Fibroblast of pulmonary artery (primary cell): Measurements from ENCODE around the gene BANP.

Experiments used
- DNase-seq: peaks from one replicate; pipeline ENCODE4 v3.0.0-alpha.2; 2010; ENCODE audit warnings: low read depth
- H3K4me3 ChIP-seq: replicated peaks from 2 replicates; pipeline ENCODE4 v1.5.1; 2011; ENCODE audit warnings: low read depth, mild to moderate bottlenecking, control low read depth, low read length, moderate library complexity
- TF ChIP-seq, protein P1 (sequence below): IDR thresholded peaks from 2 replicates; pipeline ENCODE4 v1.5.1; 2011; ENCODE audit warnings: mild to moderate bottlenecking, control low read depth, low read length, inconsistent platforms; ENCODE audit errors: missing control alignments

The BANP gene

DNA sequence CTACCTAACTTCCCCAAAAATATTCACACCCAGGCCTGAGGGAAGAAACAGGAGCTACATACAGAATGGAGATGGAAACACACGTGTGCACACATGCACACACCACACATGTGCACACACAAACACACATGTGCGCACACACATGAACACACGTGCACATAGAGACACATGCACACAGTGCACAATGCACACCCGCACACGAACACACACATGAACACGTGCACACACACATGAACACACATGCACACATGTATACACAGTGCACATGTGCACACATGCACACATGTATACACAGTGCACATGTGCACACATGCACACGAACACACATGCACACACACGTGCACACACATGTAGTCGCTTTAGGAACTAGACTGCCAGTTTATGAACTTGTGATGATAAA lies 33.7 kb upstream of the BANP start:
- no peak for DNase-seq
- no peak overlapping the region for H3K4me3 ChIP-seq
- TF ChIP-seq, protein P1, sequence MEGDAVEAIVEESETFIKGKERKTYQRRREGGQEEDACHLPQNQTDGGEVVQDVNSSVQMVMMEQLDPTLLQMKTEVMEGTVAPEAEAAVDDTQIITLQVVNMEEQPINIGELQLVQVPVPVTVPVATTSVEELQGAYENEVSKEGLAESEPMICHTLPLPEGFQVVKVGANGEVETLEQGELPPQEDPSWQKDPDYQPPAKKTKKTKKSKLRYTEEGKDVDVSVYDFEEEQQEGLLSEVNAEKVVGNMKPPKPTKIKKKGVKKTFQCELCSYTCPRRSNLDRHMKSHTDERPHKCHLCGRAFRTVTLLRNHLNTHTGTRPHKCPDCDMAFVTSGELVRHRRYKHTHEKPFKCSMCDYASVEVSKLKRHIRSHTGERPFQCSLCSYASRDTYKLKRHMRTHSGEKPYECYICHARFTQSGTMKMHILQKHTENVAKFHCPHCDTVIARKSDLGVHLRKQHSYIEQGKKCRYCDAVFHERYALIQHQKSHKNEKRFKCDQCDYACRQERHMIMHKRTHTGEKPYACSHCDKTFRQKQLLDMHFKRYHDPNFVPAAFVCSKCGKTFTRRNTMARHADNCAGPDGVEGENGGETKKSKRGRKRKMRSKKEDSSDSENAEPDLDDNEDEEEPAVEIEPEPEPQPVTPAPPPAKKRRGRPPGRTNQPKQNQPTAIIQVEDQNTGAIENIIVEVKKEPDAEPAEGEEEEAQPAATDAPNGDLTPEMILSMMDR: no peak

DNA sequence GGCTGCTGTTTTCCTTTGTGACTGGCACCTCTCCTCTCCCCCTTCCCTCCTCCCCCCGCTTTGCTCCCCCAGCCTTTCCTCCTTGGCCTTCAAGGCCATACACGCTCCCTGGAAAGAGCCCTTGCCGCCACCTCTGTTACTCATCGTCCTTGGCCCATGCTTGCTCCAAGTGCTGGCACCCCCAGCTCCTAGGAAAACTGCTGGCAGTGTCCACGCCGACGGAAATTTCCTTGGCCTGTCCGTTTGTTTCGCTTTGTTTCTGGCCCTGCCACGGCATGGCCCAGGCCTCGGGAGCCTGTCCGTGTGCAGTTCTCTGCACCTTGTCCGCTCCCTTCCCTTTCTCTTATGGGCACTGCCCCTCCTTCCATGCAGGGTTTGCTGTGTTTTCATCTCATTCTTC lies 32.9 kb upstream of the BANP start:
- TF ChIP-seq, protein P1: no peak
- no peak for DNase-seq
- H3K4me3 ChIP-seq: no peak overlapping the region

DNA sequence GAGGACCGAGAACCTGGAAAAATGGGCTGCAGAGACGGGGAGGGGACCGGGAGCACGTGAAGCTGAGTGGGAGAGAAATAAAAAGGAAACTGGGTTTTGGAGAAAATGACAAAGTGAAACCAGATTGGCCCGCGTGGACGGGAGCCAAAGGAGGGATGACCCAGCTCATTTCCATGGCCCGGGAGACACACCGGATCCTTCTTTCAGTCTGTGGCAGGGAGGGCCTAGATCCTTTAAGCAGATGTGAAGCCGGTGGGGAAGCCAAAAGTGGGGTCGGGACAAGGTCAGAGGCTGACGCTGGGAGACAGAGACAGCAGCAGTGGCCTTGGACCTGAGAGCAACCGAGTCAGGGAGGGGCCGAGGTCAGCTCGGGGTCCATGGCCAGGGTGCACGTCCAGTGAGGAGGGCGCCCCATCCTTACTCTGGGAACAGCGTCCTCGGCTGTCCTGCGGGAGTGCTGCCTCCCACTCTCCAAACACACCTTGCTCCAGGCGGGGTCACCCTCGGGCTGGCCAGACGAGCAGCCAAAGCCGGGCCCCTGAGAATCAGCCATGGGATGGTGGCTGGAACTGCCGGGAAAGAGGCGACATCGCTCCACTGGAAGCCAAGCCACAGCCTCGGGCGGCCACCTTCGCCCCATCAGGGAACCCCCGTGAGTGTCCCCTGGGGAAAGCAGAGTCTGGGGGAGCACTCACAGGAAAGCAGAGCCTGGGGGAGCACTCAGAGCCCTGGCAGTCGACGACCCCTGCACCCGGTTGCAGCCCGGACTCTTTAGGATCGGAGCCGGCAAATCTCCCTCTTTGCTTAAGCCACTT lies 32.2 kb upstream of the BANP start:
- TF ChIP-seq, protein P1: no peak
- DNase-seq: no peak
- no peak overlapping the region for H3K4me3 ChIP-seq

DNA sequence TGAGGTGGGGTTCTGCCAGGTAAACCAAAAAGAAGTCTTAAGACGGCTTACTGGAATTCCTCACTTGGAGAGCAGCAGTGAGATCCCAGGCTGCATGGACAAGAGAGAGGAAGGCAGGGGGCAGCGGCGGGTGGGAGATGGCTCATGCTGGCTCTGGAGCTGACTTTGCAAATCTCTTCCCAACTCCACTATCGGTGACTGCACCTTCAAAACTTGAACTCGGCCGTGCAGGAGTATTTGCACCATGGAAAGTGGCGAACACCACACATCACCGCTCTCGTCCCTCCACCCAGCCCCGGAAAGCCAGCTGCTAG lies 31.6 kb upstream of the BANP start:
- no peak for DNase-seq
- TF ChIP-seq, protein P1: no peak
- H3K4me3 ChIP-seq: no peak overlapping the region

DNA sequence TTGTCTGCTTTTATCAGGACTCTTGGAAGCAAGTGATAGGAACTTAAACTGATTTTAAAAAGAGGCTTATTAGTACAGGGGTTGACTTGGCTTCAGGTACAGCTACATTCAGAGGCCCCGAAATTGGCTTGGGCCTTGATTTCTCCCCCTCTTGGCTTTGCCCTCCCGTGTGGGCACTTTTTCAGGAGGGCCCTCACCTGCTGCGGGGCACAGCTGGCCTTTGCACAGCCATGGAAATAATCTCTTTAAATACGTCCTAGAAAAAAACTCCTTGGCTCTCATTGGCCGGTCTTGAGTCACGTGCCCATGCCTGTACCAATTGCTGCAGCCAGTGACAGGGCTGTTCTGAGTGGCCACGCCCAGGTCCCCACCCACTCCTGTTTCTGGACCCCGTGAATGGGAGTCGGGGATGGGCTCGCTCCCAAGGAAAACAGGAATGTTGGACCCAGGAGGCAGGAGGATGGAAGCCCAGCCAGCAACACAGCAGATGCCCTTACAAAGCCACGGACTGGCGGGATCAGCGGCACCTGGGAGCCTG lies 29.9 kb upstream of the BANP start:
- H3K4me3 ChIP-seq: no peak overlapping the region
- TF ChIP-seq, protein P1: no peak
- DNase-seq: no peak

DNA sequence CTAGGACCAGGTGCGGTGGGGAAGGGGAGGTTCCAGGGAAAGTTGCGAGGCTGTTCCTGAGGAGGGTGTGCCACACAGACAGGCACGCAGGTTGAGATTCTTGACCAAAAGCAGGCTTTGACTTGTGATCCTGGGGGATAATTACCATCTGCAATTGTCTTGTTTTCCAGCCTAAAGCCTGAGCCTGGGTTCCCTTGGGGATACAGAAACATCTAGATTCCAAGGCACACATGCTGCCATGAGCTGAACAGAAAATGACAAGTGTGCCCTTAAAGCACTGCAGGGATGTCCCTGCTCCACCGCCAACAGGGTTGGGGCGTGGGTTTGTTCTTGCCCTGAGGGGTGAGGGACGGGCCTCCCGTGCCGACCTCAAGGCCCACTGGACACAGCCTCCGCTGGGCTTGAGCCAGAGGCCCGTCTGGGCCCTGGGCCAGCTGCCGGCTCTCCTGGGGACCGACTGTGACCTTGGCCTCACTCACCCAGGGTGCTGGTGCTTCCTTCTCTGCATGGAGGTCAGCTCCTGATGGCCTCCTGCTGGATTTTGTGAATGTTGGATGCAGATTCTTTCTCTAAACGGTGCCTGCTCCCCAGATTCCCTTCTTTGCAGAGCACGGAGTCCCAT lies 28.9 kb upstream of the BANP start:
- TF ChIP-seq, protein P1: no peak
- no peak overlapping the region for H3K4me3 ChIP-seq
- DNase-seq: no peak
